ENCODE results near the gene MSRB1.

- TF ChIP-seq CTCF (IDR thresholded peaks at IDR 0.05; ENCODE audit: insufficient read depth, low read length) (no peak), REST (IDR thresholded peaks at IDR 0.05; ENCODE audit: insufficient replicate concordance, low read depth) (no peak), POLR2AphosphoS5 (IDR thresholded peaks at IDR 0.05; ENCODE audit: low read depth) (no peak)
These were observed 19.5 kb downstream of the MSRB1 start for GRCh38 chr16:1923299-1924034.

All from HL-60 (cell line).